HG03060 (cell line): ENCODE data around the gene FOXR2.
A peak's percentile ranks its signal among the peaks of the same experiment; 100 is the strongest.

Experiments used
- ATAC-seq: cut with Tn5 transposase; IDR thresholded peaks from one replicate; pipeline ENCODE4 v1.9.1; 2021; ENCODE audit warnings: low read depth, moderate number of reproducible peaks; ENCODE audit not compliant: unreplicated experiment

FOXR2 gene

GRCh38 chrX:55623100-55623499 lies at the start of gene FOXR2:
TSS of gene FOXR2 (plus strand) at chrX:55623400. CDS start at chrX:55623712, 312 bp downstream.
- no peak for ATAC-seq

DNA sequence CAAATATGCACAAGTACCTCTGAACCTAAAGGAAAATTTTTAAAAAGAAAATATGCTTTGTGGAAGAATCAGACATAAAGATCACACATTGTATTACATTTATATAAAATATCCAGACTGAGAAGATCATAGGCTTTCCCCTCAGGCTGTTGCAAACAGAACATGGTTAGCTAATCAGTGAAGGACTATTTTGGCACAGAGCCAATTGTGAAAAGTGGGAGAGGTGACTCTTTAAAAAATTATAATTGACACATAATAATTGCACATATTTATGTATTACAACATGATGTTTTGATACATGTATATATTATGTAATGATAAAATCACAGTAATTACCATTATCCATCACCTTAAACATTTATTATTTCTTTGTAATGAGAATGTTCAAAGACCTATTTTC lies 44.1 kb upstream of the FOXR2 start:
- no peak for ATAC-seq

DNA sequence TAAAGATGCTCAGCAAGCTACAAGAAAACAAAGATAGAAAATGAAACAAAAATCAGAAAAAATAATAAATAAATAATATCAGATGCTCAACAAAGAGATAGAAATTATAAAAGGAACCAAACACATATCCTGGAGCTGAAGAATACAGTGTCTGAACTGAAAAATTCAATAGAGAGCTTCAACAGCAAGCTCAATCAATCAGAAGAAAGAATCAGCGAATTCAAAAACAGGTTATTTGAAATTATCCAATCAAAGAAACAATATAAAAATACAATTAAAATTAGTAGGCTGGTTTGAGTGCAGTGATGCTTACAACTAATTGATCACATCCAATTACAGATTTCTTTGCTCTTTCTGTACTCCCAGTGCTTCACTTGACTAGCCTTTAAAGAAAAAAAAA lies 40.8 kb upstream of the FOXR2 start:
- ATAC-seq = no peak

DNA sequence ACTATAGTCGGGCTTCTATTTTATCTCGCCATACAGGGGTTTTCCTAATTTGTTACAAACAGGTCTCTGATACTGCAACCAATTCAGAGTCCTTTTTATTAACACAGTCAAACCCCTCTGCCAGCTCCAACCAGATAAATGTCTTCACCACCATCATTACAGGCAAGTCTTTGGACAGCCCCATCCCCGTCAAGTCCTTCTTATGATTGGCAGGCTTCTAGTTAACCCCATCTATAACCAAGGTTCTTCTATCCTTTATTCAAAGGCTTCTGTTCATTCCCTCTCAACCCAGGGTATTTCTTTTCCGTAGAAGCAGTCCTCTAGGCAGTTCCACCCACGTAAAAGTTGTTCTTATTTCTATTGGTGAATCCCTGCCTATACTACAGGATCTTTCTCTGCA lies 29.9 kb upstream of the FOXR2 start:
- ATAC-seq = no peak

DNA sequence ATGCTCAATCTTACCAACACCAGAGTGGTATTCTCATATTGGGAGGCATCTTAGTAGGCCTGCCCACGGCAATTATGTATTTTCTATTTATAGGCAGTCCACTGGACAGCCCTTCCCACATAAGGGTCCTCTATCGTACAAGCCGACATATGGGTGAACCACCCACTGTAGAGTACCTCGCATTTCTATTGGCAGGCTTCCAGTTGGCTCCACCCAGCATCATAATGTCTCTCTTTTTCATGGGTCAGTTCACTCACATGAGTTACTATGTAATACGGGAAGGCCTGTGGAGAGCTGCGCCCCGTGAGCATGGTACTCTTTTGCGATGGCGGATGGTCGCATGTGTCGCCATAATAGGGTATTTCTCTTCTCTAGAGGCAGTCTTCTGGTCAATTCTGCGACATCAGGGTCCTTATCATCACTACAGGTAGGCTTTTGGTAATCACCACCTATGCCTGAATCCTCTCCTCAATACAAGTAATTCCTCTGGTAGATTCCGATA lies 29.4 kb upstream of the FOXR2 start:
- no peak for ATAC-seq

DNA sequence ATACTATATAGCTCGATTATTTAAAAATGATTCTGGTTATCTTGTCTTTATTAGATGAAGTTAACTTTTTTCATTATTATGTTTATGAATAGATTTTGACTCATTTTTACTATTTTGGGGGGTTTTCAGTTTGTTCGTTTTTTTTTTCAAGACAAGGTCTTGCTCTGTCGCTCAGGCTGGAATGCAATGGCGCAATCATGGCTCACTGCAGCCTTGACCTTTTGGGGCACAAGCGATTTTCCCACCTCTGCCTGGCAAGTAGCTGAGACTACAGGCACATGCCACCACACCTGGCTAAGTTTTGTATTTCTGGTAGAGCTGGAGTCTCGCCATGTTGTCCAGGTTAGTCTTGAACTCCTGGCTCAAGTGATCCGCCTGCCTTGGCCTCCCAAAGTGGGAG lies 24.9 kb upstream of the FOXR2 start:
- no peak for ATAC-seq

GRCh38 chrX:55619547-55619946 lies 3.7 kb upstream of the FOXR2 start:
- no peak for ATAC-seq

DNA sequence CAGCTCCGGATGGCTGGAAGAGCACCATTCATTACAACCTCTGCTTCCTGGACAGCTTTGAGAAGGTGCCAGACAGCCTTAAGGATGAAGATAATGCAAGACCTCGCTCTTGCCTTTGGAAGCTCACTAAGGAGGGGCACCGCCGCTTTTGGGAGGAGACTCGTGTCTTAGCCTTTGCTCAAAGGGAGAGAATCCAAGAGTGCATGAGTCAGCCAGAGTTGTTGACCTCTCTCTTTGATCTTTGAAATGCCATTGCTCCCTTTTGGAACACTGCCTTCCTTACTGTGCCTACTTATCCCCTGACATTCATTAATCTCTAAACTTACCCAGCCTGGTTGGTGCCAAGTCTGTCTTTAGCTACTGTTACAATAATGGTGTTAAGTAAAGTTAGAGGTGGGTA lies 1.2 kb downstream of the FOXR2 start:
- no peak for ATAC-seq

GRCh38 chrX:55636109-55636508 lies 12.9 kb downstream of the FOXR2 start:
- no peak for ATAC-seq

DNA sequence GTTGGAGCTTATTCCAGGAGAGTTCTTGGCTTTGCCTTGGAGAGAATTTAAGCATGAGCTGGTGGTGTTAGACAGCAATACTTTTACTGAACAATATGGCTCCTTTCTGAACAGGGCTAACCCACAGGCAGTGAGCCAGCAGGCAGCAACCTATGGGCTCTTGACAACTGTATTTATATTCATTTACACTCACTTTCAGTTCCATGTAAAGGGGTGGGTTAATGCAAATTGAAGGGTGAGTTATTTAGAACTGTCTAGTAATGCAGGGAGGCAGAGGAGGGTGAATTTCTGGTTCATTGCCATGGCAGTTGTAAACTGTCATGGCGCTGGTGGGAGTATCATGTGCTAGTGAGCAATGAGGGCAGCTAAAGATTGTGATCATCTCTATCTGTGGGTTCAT lies 15.7 kb downstream of the FOXR2 start:
- peak; percentile 91 for ATAC-seq

- peak; percentile 43 for ATAC-seq
Measured at GRCh38 chrX:55640854-55641253, 17.7 kb downstream of the FOXR2 start.

- ATAC-seq = no peak
Measured at GRCh38 chrX:55648434-55648833, 25.2 kb downstream of the FOXR2 start.

DNA sequence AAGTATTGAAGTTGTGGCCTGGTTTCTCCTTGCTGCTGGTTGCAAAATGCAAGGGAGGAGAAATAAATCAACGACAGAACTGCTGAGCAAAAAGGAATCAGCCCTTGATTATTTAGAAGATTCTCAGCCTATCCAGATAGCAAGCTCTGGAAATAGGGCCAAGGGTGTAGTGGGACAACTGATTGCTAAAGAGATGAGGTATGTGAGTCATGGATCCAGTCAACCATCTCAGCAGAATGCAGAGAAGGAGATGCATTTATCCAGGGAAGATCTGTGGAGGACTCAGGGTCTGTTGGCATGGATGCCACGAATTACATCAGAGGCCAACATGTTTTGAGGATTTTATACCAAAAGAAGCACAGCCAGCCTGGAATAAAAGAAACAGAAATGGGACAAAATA lies 36.7 kb downstream of the FOXR2 start:
- no peak for ATAC-seq

DNA sequence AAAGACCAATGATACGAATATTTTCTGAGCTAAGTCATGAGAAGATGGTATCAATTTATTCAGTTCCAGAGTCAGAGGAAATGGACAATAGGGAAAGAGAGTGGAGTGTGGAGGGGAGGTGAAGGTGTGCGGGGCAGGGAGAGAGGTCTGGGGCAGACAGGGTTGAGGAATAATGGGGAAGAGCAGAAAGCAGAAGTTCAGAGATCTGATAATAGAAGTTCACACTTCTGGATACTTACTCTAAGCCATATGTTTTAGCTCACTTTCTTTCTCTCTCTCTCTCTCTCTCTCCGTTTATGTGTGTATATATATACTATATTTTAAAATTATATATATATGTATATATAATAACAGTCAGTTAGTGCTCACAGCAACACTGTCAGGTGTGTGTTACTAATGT lies 40.4 kb downstream of the FOXR2 start:
- ATAC-seq = no peak

GRCh38 chrX:55668084-55668483 lies 44.9 kb downstream of the FOXR2 start:
- ATAC-seq = no peak
